Astrocyte (in vitro differentiated cells and primary cell): Measurements from ENCODE around the gene CALY. TPM values are rescaled to one million over a fixed set of nuclear protein-coding genes. Genes with fewer than 3 reads are reported as not detected.

Experiments
- DNase-seq: peaks from one replicate; pipeline ENCODE4 v3.0.0-alpha.2; 2010; ENCODE audit warnings: low read depth
- FAIRE-seq: peaks from 2 replicates; lab custom pipeline; 2011; peaks lifted over from hg19 to GRCh38; lab: Jason Lieb, UNC
- H2AFZ ChIP-seq: 2 replicates; pipeline ENCODE4 v1.6.0; 2012; ENCODE audit warnings: low read depth, low read length, inconsistent platforms
- H3K27ac ChIP-seq: 2 replicates; pipeline ENCODE4 v1.5.1; 2011; ENCODE audit warnings: low read depth, low read length, inconsistent platforms
- H3K27me3 ChIP-seq: 2 replicates; pipeline ENCODE4 v1.6.0; 2011; ENCODE audit warnings: low read length, inconsistent platforms; ENCODE audit not compliant: insufficient read depth
- H3K36me3 ChIP-seq: 2 replicates; pipeline ENCODE4 v1.5.1; 2011; ENCODE audit warnings: low read length, inconsistent platforms; ENCODE audit not compliant: insufficient read depth
- H3K4me1 ChIP-seq: 2 replicates; pipeline ENCODE4 v1.5.1; 2011; ENCODE audit warnings: low read length, inconsistent platforms; ENCODE audit not compliant: insufficient read depth
- H3K4me2 ChIP-seq: 2 replicates; pipeline ENCODE4 v1.6.0; 2012; ENCODE audit warnings: low read length, inconsistent platforms
- H3K4me3 ChIP-seq: 2 replicates; pipeline ENCODE4 v1.5.1; 2011; ENCODE audit warnings: low read depth, mild to moderate bottlenecking, low read length, inconsistent platforms; ENCODE audit not compliant: insufficient read depth
- H3K79me2 ChIP-seq: 2 replicates; pipeline ENCODE4 v1.6.0; 2012; ENCODE audit warnings: mild to moderate bottlenecking, low read length, inconsistent platforms; ENCODE audit not compliant: insufficient read depth
- H3K9ac ChIP-seq: 2 replicates; pipeline ENCODE4 v1.6.0; 2012; ENCODE audit warnings: mild to moderate bottlenecking, low read length, inconsistent platforms
- H3K9me3 ChIP-seq: 2 replicates; pipeline ENCODE4 v1.5.1; 2012; ENCODE audit warnings: low read depth, mild to moderate bottlenecking, low read length, inconsistent platforms; ENCODE audit not compliant: insufficient read depth
- H4K20me1 ChIP-seq: 2 replicates; pipeline ENCODE4 v1.6.0; 2012; ENCODE audit warnings: low read length, inconsistent platforms; ENCODE audit not compliant: insufficient read depth
- H3K27ac Mint-ChIP-seq: one replicate; pipeline ENCODE4 v1.8.0; 2021; ENCODE audit warnings: mild to moderate bottlenecking, mixed read lengths; ENCODE audit not compliant: unreplicated experiment
- H3K27me3 Mint-ChIP-seq: one replicate; pipeline ENCODE4 v1.8.0; 2021; ENCODE audit warnings: low read depth, mixed read lengths; ENCODE audit not compliant: unreplicated experiment
- H3K36me3 Mint-ChIP-seq: one replicate; pipeline ENCODE4 v1.8.0; 2021; ENCODE audit warnings: low read depth, mixed read lengths; ENCODE audit not compliant: unreplicated experiment
- H3K4me1 Mint-ChIP-seq: one replicate; pipeline ENCODE4 v1.8.0; 2021; ENCODE audit warnings: low read depth, mixed read lengths; ENCODE audit not compliant: unreplicated experiment
- H3K4me3 Mint-ChIP-seq: one replicate; pipeline ENCODE4 v1.8.0; 2021; ENCODE audit warnings: mild to moderate bottlenecking, moderate library complexity, mixed read lengths; ENCODE audit not compliant: unreplicated experiment
- H3K9me3 Mint-ChIP-seq: one replicate; pipeline ENCODE4 v1.8.0; 2021; ENCODE audit warnings: mild to moderate bottlenecking, mixed read lengths; ENCODE audit not compliant: unreplicated experiment
- EZH2 ChIP-seq: IDR thresholded peaks from 2 replicates; pipeline ENCODE4 v1.6.1; 2012; ENCODE audit warnings: mild to moderate bottlenecking, low read length, inconsistent platforms; ENCODE audit not compliant: insufficient read depth
- total RNA-seq: library from RNA; stranded (reverse); gene quantifications from 2 replicates; pipeline ENCODE4 v1.2.1, GENCODE V29; 2021
- TF ChIP-seq, protein P1 (sequence below): IDR thresholded peaks from 2 replicates; pipeline ENCODE4 v1.5.1; 2011; ENCODE audit warnings: low read depth, mild to moderate bottlenecking, inconsistent platforms, low read length, moderate library complexity; ENCODE audit not compliant: insufficient read depth

The CALY gene
- total RNA-seq, 1 donor from 2014 or later, result 1.1 TPM

DNA sequence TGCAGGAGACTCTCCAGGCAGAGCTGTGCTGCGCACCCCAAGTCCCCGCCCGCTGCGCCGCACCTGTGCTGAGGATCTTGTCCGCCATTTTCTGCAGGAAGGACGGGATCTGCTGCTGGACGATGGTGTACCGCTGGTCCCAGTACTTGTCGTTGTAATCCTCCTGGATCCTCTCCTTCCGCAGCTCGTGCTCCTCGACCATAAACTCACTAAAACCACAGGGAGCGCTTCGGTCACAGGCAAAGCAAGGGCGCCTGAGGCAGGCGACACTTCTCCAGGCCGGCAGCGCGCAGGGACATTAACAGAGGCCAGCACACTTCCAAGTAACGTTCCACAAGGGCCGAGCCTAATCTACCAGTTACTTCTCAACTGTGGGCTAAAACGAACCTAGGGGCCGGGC, 46.9 kb downstream of the CALY start:
- H3K4me3 Mint-ChIP-seq, result no peak overlapping the region
- Histone ChIP-seq H3K27ac (no peak overlapping the region), H3K27me3 (no peaks in the 10 kb centered on the region), H2AFZ (no peak overlapping the region), H3K9me3 (no peaks in the 10 kb centered on the region), H3K4me1 (peaks cover 15% of the 10 kb centered on the region), H4K20me1 (peaks cover 31% of the 10 kb centered on the region), H3K36me3 (peaks cover 16% of the 10 kb centered on the region), H3K4me3 (no peak overlapping the region), H3K79me2 (no peaks in the 10 kb centered on the region), H3K9ac (no peak overlapping the region), H3K4me2 (no peak overlapping the region)
- no peaks in the 10 kb centered on the region for H3K27me3 Mint-ChIP-seq
- no peak overlapping the region for H3K27ac Mint-ChIP-seq
- no peak for TF ChIP-seq EZH2
- TF ChIP-seq, protein P1, sequence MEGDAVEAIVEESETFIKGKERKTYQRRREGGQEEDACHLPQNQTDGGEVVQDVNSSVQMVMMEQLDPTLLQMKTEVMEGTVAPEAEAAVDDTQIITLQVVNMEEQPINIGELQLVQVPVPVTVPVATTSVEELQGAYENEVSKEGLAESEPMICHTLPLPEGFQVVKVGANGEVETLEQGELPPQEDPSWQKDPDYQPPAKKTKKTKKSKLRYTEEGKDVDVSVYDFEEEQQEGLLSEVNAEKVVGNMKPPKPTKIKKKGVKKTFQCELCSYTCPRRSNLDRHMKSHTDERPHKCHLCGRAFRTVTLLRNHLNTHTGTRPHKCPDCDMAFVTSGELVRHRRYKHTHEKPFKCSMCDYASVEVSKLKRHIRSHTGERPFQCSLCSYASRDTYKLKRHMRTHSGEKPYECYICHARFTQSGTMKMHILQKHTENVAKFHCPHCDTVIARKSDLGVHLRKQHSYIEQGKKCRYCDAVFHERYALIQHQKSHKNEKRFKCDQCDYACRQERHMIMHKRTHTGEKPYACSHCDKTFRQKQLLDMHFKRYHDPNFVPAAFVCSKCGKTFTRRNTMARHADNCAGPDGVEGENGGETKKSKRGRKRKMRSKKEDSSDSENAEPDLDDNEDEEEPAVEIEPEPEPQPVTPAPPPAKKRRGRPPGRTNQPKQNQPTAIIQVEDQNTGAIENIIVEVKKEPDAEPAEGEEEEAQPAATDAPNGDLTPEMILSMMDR, result no peak
- FAIRE-seq, result no peak
- no peak for DNase-seq
- peaks cover 4% of the 10 kb centered on the region for H3K4me1 Mint-ChIP-seq
- peaks cover 19% of the 10 kb centered on the region for H3K36me3 Mint-ChIP-seq
- H3K9me3 Mint-ChIP-seq, result no peaks in the 10 kb centered on the region

DNA sequence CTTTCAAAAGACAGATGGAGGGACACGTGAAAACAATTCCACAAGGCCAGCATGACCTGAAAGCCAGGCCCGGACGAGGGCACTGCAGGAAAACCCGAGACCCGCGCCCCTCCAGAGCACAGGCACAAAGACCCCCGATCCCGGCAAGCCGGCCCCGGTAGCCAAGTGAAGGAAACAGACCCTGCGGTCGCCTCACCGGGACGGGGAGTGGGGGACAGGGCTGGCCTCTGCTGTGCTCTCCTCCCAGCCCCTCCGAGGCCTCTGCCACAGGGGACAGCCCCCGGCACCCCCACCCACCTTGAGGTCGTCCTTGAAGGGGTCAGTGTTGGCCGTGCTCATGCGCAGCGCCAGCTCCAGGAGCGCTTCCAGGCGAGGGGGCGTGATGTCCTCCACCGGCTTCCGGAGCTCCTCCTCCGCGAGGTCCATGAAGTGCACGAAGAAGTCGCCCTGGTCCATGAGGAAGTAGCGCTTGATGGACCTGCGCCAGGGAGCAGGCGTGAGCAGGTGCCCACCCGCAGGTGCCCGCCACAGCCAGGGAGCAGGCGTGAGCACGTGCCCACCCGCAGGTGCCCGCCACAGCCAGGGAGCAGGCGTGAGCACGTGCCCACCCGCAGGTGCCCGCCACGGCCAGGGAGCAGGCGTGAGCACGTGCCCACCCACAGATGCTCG, 48.7 kb downstream of the CALY start:
- H3K27ac ChIP-seq, result no peak overlapping the region
- peaks cover 7% of the 10 kb centered on the region for H3K4me1 ChIP-seq
- Mint-ChIP-seq H3K9me3 (no peaks in the 10 kb centered on the region), H3K36me3 (peaks cover 16% of the 10 kb centered on the region), H3K27me3 (no peaks in the 10 kb centered on the region), H3K4me1 (peaks cover 2% of the 10 kb centered on the region), H3K4me3 (no peak overlapping the region), H3K27ac (no peak overlapping the region)
- H3K79me2 ChIP-seq, result no peaks in the 10 kb centered on the region
- no peak overlapping the region for H3K4me3 ChIP-seq
- no peak overlapping the region for H2AFZ ChIP-seq
- no peaks in the 10 kb centered on the region for H3K9me3 ChIP-seq
- H3K36me3 ChIP-seq, result peaks cover 20% of the 10 kb centered on the region
- no peaks in the 10 kb centered on the region for H3K27me3 ChIP-seq
- H3K4me2 ChIP-seq, result no peak overlapping the region
- no peak overlapping the region for H3K9ac ChIP-seq
- H4K20me1 ChIP-seq, result peaks cover 19% of the 10 kb centered on the region
- FAIRE-seq (no peak), DNase-seq (no peak)
- TF ChIP-seq EZH2, result no peak
- TF ChIP-seq, protein P1, result no peak

DNA sequence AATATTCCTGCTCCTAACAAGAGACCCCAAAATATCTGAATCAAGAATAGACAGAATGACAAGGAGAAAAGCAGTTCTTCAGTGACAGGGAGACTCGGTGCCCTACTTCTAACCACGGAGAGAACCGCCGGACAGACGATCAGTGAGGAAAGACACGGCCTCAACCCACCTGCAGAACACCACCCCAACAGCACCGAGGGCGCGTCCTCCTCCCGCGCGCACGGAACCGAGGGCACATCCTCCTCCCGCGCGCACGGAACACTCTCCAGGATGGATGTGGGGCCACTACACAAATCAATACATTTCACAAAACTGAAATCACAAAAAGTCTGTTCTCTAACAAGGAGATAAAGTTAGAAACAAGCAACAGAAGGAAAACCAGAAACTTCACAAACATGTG, 50.3 kb downstream of the CALY start:
- H3K4me1 Mint-ChIP-seq, result no peaks in the 10 kb centered on the region
- peaks cover 20% of the 10 kb centered on the region for H3K36me3 ChIP-seq
- H3K36me3 Mint-ChIP-seq, result peaks cover 21% of the 10 kb centered on the region
- no peaks in the 10 kb centered on the region for H3K4me1 ChIP-seq
- no peak overlapping the region for H3K4me2 ChIP-seq
- H3K79me2 ChIP-seq, result no peaks in the 10 kb centered on the region
- TF ChIP-seq, protein P1, result no peak
- no peak for TF ChIP-seq EZH2
- H3K9me3 ChIP-seq, result no peaks in the 10 kb centered on the region
- H2AFZ ChIP-seq, result no peak overlapping the region
- no peaks in the 10 kb centered on the region for H3K9me3 Mint-ChIP-seq
- FAIRE-seq, result no peak
- H4K20me1 ChIP-seq, result peaks cover 18% of the 10 kb centered on the region
- H3K4me3 ChIP-seq, result no peak overlapping the region
- no peaks in the 10 kb centered on the region for H3K27me3 ChIP-seq
- no peak overlapping the region for H3K27ac Mint-ChIP-seq
- no peak overlapping the region for H3K27ac ChIP-seq
- no peak overlapping the region for H3K9ac ChIP-seq
- no peak for DNase-seq
- H3K4me3 Mint-ChIP-seq, result no peak overlapping the region
- H3K27me3 Mint-ChIP-seq, result no peaks in the 10 kb centered on the region
